C1 segment of cervical spinal cord (tissue), 14 donors: ENCODE data around the gene CLNK.
"Not testable (repeated sequence)": the region's sequence is repeated elsewhere in the genome, so short reads cannot be mapped to it uniquely, and the experiment has no call there.

Experiments
- DNase-seq, 14 donors: peaks; one replicate each; lab custom pipeline; 2025; lab: John Stamatoyannopoulos, UW

Gene CLNK

GRCh38 chr4:10579648-10580047 lies 104.9 kb downstream of the CLNK start:
- no peak for DNase-seq

- DNase-seq = no peak
Observed at GRCh38 chr4:10577508-10578426, 106.8 kb downstream of the CLNK start.

DNA sequence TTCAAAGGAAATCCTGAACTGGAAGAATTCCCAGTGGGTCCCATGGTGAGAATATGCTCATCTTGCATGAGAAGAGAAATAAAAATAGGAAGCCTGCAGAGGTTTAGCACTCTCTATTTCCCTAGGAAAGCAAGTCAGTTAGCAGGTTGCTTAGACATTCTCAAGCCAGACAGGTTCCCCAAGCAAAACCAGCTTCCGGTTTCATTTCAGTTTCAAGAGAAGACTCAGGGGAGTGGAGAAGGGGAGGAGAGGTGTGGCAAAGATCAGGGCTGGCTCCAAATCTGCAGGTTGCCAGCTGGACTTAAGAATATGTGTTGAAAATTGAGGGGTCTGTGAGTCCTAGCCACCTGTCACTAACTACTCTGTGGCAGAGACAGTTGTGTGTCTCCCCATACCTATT lies 107.5 kb downstream of the CLNK start:
- no peak for DNase-seq

DNA sequence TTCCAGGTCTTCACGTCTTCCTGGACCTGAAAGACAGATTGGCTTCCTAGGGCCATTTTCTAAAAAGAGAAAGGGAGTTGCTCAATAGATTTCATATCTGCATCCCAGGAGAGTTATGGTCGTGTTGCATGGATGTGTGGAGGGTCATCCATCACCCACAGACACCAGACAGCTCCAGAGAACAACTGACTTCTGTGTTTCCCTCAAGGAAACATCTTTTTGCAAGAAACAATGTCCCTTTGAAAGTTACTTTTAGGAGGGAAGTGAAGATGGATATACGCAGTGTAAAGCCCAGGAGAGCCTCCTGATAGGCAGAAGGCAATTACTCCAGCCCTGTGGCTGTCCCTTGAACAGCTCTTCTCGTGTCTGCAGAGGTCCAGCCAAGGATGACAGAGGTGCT lies 108.3 kb downstream of the CLNK start:
- DNase-seq = no peak

DNA sequence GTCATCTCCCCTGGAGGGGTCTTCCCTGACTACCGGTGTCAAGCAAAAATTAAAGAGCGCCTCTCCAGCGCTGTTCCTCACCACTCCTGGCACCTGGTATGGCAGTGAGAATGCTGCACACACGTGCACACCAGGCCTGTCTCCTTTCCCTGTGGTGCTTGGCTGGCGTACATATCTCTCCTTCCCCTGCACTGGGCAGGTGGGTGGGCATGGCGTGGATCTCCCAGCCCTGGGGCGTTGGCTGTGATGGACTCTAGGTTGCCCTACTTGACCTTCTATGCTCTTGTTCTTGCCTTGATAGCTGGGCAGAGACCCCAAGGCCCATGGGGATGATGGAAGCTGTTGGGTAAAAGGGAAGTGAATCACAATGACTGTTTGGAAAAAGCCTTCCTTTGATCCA lies 109.2 kb downstream of the CLNK start:
- DNase-seq = no peak

DNA sequence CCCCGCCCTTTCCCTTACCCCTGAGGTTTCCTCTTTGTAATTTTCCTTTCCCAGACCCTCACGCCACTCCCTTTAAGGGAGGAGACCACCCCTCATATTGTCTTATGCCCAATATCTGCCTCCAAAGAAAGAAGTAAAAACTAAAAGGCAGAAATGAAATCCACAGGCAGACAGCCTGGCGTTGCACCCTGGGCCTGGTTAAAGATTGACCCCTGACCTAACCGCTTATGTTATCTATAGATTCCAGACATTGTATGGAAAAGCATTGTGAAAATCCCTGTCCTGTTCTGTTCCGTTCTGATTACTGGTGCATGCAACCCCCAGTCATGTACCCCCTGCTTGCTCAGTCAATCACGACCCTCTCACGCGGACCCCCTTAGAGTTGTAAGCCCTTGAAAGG lies 110.0 kb downstream of the CLNK start:
- DNase-seq = not testable (repeated sequence)

GRCh38 chr4:10571909-10572308 lies 112.7 kb downstream of the CLNK start:
- no peak for DNase-seq

GRCh38 chr4:10569491-10569890 lies 115.1 kb downstream of the CLNK start:
- DNase-seq = no peak

DNA sequence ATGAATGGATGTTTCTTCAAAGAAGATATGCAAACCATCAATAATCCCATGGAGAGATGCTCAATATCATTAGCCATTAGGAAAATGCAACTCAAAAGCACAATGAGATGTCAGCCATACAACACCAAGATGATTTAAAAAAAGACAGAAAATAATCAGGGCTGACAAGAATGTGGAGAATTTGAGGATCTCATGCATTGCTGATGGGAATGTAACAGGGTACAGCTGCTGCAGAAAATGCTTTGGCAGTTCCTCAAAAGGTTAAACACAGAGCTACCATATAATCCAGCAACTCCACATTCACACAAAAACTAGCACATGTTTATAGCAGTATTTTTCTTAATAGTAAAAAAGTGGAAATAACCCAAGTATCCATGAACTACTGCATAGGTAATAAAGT lies 116.8 kb downstream of the CLNK start:
- DNase-seq = no peak

DNA sequence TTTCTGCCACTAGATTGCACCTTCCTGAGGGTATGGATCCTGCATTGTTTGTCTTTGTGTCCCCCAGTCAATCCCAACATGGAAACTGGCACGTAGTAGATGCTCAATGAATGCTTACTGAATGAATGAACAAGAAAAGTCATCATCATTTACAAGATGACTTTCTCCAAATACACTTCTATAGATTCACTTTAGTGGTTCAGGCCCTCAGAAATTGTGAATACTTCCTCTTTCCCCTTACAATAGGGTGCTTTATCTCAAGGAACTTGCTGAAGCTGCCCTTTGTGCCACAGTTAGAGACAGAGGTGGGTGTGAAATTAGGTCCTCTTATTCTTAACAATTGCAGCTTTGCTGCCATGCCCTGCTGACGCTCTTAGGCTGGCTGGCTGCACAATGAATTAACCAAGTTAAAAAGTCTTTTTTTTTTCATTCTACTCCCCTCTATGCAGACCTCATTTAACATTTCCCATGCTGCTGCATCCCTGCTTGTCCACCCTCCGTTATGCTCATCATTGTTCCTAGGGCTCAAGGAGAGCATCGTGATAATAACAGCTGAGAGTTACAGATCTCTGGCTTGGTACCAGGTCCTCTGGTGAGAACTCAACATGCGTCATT lies 119.3 kb downstream of the CLNK start:
- DNase-seq = no peak

DNA sequence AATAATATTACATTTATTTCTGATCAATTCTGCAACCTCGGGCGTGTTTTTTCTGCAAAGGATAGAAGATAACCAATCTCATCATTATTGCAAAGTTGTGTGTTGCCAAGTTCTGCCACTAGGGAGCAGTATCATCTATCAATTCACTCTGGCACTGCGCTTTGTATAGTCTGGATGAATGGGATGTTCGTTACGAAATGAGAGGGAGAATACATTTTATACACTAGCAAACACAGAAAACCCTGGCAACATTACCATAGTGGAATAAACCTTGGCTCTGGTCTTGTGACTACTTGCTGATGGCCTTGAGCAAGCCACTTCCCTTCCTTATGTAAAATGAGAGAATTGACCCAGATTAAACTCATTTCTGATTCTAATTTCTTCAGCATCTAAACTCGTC lies 129.9 kb downstream of the CLNK start:
- DNase-seq = peak in 8 of 14 donors; percentile 4 to 76 (median 15)

GRCh38 chr4:10554121-10554520 lies 130.4 kb downstream of the CLNK start:
- no peak for DNase-seq

DNA sequence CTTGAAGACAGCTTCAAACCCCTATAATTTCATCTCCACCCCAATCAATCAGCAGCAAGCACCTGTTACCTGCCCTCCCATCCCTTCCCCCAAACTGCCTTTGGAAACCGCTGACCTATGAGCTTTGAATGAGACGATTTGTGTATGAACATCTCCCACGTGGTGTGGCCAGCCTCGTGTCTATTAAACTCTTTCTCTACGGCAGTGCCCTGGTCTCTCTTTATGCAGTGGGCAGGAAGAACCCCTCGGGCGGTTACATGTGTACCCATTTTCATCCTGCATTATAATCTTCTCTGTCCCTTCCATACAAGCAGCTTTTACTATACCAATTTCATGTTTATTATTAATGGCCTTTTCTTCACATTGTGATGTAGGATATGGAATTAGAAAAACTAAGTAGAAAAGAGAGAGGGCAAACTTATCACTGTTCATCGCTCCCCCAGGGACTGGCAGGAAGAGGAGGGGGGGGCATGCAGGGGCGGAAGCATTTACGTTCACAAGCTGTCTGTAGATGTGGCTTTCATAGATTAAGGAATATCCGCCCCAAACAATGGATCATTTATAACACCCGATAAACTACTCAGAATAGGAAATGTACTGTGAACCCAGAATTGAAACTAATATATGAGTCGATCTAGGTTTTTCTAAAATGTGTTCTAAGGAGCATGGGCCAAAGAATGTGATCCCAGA lies 131.8 kb downstream of the CLNK start:
- DNase-seq = no peak

DNA sequence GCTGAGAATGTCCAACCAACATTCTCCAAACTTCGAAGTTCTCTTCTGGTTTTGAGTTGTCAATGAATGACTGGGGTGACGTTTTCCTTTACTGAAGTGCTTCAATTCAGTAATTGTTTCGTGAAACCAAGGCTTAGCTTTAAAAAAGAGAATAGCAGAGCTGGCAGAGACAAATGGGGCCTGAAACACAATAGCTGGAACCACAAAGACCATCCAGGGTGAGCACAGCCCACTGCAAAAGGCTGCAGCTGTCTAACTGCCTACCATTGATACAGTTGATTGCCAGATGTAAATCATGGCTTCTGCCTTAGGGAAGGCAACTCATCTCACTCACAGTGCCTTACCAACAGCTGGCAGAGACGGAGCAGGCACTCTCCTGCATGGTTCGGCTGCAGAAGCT lies 148.7 kb downstream of the CLNK start:
- no peak for DNase-seq

- DNase-seq = no peak
Observed at GRCh38 chr4:10534820-10535219, 149.7 kb downstream of the CLNK start.

GRCh38 chr4:10532155-10532554 lies 152.4 kb downstream of the CLNK start:
- no peak for DNase-seq

DNA sequence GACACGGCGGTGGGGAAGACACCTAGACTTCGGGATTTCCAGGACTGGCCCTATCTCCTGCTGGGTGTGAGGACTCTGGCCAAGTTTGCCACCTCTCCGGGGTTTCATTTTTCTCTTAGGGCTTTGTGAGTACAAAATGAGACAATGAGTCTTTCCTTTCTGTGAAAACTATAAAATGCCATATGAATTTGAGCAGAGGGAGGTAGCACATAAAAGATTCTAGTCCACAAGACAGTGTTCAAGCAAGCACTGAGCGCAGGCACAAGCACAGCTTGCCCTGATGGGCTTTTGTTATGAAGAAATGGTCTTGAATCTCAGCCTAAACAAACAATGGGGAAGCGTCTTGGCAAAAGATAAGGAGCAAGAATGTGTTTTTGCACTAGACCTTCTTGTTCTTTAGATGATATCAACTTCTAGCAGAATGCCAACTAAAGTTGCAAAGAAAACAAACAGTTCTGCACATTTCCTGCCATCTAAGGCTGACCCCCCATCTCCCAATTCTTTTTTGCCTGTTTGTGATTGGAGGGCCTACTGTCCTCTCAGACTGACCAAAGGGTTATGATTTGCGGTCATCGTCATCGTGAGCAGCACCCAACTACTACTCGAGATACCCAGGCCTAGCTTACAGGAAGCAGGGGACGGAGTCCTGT lies 154.3 kb downstream of the CLNK start:
- DNase-seq = no peak

- DNase-seq = no peak
Observed at GRCh38 chr4:10529291-10530136, 155.1 kb downstream of the CLNK start.

- no peak for DNase-seq
Observed at GRCh38 chr4:10527438-10527837, 157.1 kb downstream of the CLNK start.

DNA sequence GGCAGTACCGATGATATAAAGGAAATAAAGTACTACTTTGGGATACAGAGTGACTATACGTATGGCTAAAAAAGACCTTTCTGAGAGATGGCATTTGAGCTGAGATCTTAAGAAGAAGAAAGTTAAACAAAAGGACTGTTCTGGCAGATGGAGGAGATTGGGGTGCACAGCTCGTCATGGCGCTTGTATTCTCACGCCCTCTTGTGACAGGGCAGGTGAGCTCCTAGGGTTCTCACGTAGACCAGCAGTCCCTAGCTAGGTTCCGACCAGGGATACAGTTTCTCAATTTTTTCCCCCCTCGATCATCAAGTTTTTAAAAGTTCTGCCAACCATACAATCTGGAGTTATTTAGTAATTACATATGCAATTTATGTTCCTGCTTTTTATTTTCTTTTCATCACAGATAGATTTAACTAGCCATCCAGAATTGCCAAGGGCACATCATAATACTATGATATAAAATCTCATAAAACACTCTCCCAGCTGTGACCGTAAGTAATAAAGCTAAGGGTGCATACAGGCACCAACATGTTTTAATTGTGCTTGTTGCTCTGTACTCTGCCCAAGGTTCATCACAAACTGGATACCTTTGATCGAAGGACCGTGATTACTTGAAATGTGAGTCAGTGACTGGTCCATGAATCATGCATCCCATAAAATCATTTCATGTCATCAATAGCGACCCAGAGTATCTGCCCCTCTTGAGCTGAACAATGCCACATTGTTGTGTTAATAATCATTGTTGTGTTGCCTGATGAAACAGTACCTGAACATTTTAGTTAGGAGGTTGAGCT lies 157.9 kb downstream of the CLNK start:
- DNase-seq = no peak
